NCI-H82 treated with DMSO at 0.1 percent for 48 hours (cell line): Measurements from ENCODE around the gene RBM20.
A peak's percentile ranks its signal among the peaks of the same experiment; 100 is the strongest.

Experiments used
- DNase-seq: peaks from one replicate; lab custom pipeline; 2025; ENCODE audit not compliant: unreplicated experiment; lab: John Stamatoyannopoulos, UW

Gene RBM20

DNA sequence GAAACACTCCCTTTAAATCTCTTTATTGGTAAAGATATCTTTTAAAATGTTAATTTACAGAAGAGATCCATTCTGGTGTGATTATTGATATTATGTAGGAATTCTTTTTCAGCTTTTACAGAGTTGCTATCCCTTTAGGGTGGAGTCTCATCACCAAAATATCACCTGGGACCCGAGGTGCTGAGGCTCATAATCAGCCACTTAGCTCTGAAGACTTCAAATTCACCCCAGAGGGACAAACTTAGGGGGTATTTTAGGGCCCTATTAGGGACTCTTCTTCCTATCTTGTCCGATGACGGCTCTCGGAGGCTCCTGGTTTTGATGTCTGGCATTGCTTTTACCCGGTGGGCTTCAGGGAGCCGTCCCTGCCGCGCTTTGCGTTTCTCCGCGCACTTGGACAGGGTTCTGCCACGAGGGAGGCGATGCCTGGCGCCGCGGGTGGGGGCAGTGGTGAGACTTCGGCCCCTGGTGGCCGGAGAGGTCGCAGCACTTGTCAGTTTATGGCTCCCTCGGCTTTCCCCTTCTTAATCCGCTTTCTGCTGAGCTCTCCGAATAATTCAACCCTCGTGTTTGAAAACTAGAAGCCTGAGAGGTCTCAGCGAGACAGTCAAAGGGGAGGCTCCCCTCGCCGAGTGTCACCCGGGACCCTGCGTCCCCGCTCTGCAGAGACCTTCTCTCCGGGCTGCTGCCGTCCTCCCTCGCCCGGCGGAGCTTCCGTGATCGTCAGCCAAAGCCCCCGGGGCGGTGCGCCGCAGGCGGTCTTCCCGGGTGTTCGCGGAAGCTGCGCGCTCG, 27.8 kb downstream of the RBM20 start:
- peak; percentile 60 for DNase-seq

GRCh38 chr10:110672580-110672919, 28.4 kb downstream of the RBM20 start:
- no peak for DNase-seq

- DNase-seq = no peak
These were observed 31.9 kb downstream of the RBM20 start for GRCh38 chr10:110676016-110676415.

DNA sequence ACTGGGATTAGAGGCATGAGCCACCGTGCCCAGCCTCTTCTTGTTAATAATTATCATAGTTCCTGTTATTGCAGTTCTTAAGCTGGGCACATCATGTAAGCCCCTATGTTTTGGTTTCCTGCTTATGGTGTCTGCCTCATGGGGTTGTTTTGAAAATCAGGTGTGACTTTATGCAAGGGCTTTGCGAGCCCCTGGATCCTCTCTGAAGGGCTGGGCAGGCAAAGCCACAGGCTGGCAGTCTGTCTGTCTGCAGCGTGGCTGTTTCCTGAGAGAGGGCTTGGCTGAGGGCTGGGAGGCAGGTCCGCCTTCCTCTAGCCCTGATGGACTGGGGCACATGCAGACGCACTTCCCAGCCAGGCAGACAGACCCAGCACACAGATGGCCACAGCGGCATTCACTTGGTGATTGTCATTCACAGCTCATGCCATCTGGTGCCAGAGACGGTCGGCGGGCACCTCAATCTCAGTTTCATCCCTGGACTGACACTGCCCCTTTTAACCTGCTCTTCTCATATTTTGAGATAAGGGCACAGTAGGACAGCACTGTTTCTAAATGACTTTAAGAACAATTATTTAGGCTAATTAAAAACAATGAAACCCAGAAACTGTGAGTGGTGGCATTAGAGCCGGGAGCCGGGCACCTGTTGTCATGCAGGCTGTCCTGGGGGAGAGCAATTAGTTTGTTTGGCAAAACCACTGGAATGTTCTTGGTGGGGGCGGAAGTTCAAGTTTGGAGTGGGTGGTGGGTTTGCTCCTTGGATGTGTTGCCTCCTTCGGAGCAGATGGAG, 35.5 kb downstream of the RBM20 start:
- no peak for DNase-seq

DNA sequence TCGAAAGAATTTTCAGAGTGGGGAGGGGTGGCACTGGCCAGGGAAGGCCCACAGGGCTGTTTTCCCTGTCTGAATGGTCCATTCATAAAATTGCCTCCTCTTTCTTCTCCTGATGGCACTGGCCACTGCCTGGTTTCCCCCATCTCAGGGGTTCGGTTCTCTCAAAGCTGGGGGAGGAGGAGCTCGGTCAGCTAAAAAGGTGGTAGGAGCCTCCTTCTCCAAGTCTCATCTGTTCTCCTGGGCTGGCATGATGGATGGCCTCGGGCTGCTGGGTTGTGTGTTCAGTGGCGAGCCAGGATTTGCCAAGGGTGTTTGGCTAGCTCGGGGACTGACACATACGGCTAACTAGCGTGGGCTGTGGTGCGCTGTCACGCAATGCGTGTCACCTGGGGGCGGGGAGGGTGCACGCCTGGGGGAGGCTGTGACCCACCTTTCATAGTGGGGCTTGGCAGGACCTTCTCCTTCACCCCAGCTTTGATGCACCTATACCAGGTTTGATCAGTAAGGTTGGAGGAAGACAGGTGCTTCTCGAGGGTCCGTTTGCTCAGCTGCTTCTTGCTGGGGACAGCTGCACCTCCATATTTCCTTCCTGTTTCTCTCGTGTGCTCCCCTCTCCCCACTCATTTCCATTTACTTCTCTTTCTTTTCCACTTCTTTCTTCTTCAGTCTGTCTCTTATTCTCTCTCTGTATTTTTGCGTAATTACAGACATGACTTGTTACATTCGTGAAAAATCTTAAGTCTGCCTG, 36.3 kb downstream of the RBM20 start:
- DNase-seq = no peak

- DNase-seq = no peak
These were observed 37.0 kb downstream of the RBM20 start for GRCh38 chr10:110681023-110681681.

DNA sequence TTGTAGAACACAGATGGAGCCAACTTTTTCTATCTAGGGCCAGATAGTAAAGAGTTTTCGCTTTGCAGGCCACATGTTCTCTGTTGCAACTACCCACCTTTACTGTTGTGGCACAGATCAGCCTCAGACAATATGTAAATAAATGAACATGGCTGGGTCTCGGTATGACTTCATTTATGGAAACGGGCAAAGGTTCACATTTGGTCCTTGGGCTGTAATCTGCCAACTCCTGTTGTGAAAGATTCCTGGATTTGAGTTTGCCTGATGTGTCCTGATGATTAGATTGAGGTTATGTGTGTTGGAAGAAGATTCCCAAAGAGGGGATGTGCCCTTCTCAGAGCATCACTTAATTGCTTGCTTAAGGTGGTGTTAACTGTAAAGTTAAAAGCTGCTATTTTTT, 38.2 kb downstream of the RBM20 start:
- no peak for DNase-seq

DNA sequence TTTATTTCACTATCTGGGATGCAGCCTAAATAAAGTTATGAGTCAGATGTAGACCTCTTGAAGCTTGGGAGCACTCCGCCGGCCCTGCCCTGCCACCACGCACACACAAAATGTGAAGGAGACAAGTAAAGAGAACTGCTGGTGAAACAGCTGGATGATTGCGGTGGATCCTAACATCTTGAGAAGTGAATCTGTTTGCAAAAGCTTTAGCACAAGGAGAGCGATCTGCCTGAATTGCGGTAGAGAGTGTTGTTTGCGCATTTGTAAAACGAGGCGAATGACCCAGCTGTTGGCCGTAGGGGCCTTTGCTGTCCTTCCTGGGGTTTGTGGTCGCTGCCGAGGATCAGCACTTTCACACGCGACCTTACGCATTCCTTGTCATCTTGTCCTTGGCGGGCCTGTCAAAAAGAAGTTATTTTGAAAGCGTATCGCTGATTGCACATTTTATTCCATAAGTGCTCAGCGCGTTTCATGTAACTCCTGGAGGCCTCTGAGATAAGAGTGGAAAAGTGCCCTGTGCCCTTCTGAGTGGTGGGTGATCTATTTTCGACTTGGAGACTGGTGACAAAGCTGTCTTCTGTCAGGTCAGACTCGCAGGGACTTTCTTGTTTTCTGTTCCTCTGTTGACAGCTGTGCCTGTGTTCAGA, 40.8 kb downstream of the RBM20 start:
- DNase-seq = no peak

- no peak for DNase-seq
These were observed 41.9 kb downstream of the RBM20 start for GRCh38 chr10:110686047-110686446.

GRCh38 chr10:110686949-110687348, 42.8 kb downstream of the RBM20 start:
- no peak for DNase-seq

GRCh38 chr10:110687400-110687799, 43.3 kb downstream of the RBM20 start:
- DNase-seq = no peak

DNA sequence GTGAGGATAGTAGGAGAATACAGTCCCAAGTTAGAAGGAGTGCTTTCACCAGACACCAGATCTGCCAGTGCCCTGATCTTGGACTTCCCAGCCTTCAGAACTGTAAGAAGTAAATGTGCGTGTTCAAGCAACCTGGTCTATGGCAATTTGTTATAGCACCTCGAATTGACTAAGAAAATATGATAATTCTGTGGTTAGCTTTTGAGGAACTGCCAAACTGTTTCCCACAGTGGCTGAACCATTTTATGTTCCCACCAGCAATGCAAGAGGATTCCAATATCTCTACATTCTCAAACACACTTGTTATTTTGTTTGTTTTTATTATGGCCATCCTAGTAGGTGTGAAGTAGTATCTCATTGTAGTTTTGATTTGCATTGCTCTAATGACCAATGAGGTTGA, 47.0 kb downstream of the RBM20 start:
- DNase-seq = no peak

DNA sequence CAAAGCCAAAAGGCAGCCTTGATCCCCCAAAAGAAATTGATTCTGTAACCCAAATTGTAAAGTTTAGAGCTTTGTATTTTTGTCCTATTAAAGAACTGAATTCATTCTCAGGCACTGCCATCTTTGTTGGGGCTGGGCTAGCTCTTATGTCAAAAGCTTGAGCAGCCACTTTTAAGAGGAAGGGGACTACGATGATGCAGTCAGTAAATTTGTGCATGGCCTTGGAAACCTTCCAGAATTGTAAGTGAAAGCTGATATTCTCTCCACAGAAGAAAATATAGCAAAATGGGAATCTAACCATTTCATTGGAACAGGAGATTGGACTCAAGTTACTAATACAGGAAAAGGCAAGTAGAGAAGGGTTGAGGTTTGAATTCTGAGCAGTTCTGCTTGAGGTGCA, 50.1 kb downstream of the RBM20 start:
- no peak for DNase-seq

GRCh38 chr10:110694820-110695538, 50.8 kb downstream of the RBM20 start:
- DNase-seq = no peak

DNA sequence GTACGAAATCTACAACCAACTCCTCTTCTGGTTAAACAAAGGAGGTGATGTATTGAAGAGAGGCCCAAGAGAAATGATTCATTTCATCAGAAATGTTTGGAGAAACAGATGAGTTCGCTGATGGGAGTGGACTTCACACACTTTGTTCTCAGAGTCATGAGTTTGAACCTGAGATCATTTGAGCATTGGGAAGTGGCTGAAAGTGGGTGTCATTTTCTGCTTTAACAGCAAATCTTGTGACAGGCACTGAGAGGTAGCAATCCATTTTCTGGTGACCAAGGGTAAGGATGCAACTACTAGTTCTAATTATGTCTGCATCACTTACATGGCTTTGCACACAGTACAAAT, 51.4 kb downstream of the RBM20 start:
- DNase-seq = no peak

DNA sequence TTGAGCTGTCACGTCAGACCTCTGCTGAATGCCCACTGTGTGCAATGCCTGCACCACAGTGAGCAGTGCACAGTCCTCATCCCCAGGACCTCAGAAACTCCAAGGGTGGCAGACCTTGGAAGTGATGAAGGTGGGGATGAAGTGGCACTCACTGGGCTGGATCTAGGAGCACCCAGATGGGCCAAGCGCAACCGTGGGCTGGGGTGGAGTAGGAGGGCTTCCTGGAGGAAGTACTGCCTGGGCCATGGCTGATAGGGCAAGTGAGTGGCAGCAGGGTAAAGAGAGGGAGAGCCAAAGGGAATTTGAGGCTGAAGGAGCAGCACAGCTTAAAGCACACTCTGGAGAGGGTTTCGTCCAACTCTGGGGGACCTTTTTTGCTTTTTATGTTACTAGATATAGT, 52.3 kb downstream of the RBM20 start:
- DNase-seq = no peak

DNA sequence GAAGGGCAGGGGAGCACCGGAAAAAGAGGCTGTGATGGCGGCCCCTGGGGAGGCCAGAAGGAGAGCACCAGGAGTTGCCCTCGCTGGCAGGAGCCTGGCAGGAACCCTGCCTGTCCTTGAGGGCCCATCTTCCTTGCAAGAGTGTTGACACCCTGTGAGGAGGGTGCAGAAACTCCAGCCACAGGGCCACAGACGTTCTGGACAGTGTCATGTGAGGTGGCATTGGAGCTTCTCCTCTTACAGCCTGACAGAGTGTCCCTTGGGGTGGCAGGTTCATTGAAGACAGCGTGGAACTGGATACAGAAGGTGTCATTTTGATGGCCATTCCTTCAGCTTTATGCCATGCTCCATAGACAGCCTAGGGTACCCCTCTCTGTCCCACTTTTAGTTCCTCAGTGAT, 54.2 kb downstream of the RBM20 start:
- no peak for DNase-seq

- no peak for DNase-seq
These were observed 54.7 kb downstream of the RBM20 start for GRCh38 chr10:110698782-110699201.

DNA sequence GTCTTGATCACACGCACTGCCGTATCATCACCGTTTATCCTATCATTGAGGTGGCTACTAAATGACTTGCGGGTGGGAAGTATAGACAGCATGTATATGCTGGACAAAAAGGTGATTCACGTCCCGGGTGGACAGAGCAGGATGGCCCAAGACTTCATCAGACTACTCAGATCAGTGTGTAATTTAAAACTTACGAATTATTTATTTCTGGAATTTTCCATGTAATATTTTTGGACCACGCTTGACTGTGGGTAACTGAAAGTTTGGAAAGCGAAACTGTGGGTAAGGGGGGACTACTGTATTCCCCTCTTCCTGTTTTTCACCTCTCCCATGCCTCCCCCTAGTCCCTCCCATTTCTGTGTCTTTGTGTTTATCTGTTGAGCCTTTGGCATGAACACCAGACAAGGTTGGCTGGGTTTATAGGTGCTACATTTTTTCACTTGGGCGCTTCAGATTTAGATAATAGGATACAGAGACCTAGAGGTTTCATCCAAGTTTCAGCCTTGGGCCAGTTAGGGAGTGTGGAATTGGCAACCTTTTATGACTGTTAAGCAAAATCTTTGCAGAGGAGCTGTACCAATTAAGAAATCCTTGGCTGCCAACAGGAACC, 55.8 kb downstream of the RBM20 start:
- no peak for DNase-seq
